A549 (cell line): Measurements from ENCODE around the gene MACROH2A2.
"Not testable (repeated sequence)": the region's sequence is repeated elsewhere in the genome, so short reads cannot be mapped to it uniquely, and the experiment has no call there.

Experiments used
- CEBPB ChIP-seq, 2 experiments: fragments of >200 bp in 1 of 2; sonication (Bioruptor Twin) in 1 of 2; formaldehyde crosslinking in 1 of 2; IDR thresholded peaks; 2 replicates each; pipeline ENCODE4 v1.6.1; 2012 to 2016
- CTCF ChIP-seq: fragments of >200 bp; sonication (Bioruptor Twin); formaldehyde crosslinking; IDR thresholded peaks from 3 replicates; pipeline ENCODE4 v1.5.1; 2016
- EP300 ChIP-seq, 2 experiments: fragments of >200 bp; sonication (Bioruptor Twin); formaldehyde crosslinking; IDR thresholded peaks; 2 replicates in 1 of 2; 3 replicates in 1 of 2; pipeline ENCODE4 v1.6.1; 2016 to 2017
- MAX ChIP-seq: IDR thresholded peaks from 2 replicates; pipeline ENCODE4 v1.6.1; 2012
- MAZ ChIP-seq: fragments of 150-350 bp; IDR thresholded peaks from 2 replicates; pipeline ENCODE4 v1.6.1; 2014; ENCODE audit warnings: antibody characterized with exemption, low read depth, low read length, borderline replicate concordance
- MYC ChIP-seq: IDR thresholded peaks from 2 replicates; pipeline ENCODE4 v1.6.1; 2012; ENCODE audit warnings: mild to moderate bottlenecking, inconsistent platforms, low read length, improper control_type of control experiment, borderline replicate concordance
- PBX3 ChIP-seq: IDR thresholded peaks from 2 replicates; pipeline ENCODE4 v1.6.1; 2012
- POLR2A ChIP-seq: IDR thresholded peaks from 2 replicates; pipeline ENCODE4 v1.6.1; 2012; ENCODE audit warnings: mild to moderate bottlenecking, low read length
- POLR2AphosphoS2 ChIP-seq: conservative IDR thresholded peaks from 2 replicates; pipeline ENCODE4 v1.6.1; 2012; ENCODE audit warnings: low read length, improper control_type of control experiment, inconsistent platforms
- REST ChIP-seq: fragments of 200-600 bp; sonication (generic); IDR thresholded peaks from 2 replicates; pipeline ENCODE4 v1.6.1; 2016; ENCODE audit warnings: antibody characterized with exemption, mild to moderate bottlenecking, moderate library complexity
- ZFP36 ChIP-seq: fragments of 450-650 bp; IDR thresholded peaks from 2 replicates; pipeline ENCODE4 v1.6.1; 2014; ENCODE audit warnings: borderline replicate concordance; ENCODE audit not compliant: partially characterized antibody

- TF ChIP-seq POLR2A; PBX3; CTCF; POLR2AphosphoS2; ZFP36; MYC; MAX; MAZ; REST; EP300 (IDR thresholded peaks at IDR 0.05); CEBPB (IDR thresholded peaks at IDR 0.05): not testable (repeated sequence)
Observed at GRCh38 chr10:70159366-70159765, 106.7 kb downstream of the MACROH2A2 start.
